Stimulated activated CD8-positive, alpha-beta memory T cell treated with anti-CD3 and anti-CD28 coated beads, Interleukin-15, amount 100 ng/mL, for 24 hours (primary cell): ENCODE data around the gene CELSR1.

Source experiments
- DNase-seq: peaks from one replicate; pipeline ENCODE4 v3.0.0-alpha.2; 2020; ENCODE audit warnings: low read depth

CELSR1 gene

DNA sequence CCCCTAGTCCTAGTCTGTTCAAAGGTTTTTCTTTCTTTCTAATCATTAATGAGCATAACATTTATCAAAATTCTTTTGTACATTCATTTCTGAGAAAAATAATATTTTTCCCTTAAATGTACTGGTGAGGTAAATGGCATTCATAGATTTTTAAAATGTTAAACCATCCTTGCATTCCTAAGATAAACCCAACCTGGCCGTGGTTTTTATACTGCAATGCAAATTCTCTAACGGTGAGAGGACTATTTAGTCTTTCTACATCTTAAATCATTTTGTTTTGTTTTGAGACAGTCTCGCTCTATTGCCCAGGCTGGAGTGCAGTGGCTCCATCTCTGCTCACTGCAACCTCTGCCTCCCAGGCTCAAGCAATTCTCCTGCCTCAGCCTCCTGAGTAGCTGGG is 161.3 kb downstream of the CELSR1 start:
- no peak for DNase-seq

DNA sequence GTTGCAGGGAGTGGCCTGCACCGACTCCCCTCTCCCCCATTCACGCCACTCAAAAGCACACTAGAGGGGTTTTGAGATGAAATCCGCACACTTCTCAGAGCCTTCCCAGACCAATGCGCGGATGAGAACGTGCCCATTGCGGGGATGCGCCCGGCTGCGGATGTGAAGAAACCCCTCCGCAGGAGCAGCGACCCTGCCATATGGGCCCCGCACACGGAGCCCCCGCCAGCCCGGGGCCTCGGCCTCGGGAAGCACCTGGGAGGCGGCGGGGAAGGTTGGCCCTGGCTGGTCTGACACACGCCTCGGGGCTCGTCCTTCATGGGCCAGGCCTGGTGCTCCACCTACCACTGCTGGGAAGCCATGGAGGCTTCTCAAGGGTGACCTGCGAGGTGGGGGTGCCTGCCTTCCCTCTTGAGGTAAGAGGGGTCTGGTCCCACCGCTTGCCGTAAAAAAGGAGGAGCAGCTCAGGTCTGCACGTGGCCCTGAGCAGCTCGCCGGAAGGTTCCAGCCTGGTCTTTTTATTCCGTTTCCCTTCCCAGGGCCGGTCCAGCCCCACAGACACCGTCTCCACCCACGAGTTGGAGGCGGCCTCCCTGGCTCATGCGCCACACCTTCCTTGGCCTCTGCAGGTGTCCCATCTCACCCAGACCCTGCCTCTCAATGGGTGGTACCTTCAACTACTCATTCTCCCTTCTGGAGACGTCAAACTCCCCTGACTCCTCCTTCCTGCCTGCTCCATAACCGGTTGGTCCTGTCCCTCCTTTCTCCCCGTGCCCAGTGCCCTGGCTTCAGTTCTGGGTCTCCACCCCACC is 162.6 kb downstream of the CELSR1 start:
- no peak for DNase-seq

DNA sequence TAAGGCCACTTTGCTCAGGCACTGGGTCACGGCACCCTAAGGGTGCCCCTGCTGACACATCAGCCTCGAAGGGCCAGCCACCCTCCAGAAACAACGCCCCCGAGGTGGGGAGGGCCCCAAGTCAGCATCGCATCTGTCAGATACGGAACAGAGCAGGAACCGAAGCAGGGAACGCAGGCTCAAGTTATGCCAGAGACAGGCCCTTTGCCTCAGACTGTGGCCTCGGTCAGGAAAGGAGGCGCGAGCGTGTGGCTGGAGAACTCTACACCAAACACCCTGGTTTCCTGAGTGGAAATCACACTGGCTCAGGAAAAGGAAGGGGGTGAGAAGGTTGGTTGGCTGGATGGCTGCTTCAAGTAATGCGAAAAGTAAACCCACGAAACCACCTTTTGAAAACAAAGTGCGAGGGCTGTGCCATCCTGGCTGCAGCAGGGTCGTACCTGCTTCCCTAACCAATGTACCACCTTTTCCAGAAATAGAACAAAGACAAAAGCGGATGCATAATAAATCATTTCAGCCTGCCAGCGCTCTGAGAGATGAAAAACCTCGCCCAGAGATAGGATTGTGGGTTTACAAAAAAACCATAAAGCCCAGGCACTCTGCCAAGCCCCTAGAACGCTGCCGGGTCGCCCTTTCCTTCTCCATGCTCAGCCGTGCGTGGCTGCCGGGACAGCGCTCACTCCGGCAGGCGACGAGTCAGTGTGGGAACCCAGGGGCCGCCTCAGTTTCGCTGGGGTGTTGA is 163.3 kb downstream of the CELSR1 start:
- DNase-seq = no peak

DNA sequence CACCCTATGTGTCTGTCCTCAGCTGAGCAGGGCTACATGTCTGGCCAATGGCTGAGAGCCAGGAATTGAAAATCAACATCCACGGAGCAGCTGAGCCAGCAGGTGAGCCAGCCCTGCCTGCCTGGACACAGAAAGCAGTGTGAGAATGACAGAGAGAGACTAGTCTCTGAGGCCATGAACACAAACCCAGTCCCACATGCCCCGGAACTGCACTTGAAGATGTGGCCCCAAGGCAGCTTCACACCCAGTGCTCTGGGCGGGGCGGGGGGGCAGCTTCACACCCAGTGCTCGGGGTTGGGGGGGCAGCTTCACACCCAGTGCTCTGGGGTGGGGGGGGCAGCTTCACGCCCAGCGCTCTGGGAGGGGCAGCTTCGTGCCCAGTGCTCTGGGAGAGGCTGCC is 164.3 kb downstream of the CELSR1 start:
- DNase-seq = no peak

DNA sequence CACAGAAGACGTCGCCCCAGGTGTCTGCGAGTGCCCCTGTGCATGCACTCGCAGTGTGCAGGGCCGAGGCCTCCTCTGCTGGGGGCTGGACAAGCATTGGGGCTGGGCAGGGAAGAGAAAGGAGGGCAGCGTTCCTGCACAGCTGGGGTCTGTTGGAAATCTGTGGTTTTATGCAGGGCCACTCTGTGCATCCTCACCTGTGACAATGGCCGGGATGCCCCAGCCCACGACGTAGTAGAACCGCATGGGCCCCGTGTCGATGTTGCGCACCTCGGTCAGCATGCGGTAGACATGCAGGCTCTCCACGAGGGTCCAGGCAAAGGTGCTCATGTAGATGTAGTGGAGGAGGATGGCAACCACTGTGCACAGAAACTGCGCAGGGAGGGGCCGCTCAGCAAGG is 164.7 kb downstream of the CELSR1 start:
- DNase-seq = no peak

DNA sequence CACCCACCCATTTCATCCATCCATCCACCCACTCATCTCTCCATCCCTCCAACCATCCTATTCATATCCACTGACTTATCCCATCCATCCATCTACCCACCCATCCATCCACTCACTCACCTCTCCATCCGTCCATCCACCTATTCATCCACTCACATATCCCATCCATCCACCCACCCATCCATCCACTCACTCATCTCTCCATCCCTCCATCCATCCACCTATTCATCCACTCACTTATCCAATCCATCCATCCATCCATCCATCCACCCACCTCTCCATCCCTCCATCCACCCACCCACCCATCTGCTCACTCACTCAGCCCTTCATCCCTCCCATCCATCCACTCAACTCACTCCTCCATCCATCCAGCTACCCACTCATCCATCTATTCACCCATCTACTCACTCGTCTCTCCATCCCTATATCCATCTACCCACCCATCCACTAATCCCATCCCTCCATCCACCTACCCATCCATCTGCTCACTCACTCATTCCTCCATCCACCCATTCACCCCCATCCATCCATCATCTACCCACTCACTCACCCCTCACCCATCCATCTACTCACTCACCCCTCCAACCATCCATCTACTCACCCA is 165.7 kb downstream of the CELSR1 start:
- no peak for DNase-seq

DNA sequence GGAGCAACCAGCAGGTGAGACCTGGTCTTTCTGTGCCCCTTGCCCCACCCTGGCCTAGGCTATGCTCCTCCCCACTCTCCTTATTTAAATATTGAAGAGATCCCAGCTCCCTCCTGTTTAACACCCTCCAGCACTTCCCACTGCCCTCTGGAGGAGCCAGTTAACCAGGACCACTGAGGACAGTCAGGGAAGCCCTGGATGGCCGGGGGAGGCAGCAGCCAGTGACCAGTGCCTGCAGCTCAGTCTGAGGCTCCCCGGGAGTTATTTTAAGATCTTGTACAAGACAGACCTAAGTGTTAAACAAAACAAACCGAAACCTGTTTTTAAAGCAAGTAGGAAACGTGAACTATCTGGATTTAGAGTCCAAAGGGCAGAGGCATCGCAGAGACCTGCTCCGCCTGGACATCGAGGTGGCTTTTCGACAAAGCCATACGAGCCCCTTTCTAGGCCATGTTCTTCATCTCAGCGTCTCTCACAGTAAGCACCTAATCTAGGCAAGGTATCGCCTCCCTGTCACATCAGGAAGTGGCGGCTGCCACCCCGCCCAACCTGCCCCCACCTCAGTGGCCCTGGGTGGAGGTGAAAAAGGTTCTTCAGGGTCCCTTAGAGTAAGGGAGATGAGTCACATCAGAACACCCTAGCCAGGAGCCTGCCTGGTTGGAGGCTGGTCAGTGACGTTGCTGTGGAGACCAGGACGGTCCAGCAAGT is 166.7 kb downstream of the CELSR1 start:
- no peak for DNase-seq

DNA sequence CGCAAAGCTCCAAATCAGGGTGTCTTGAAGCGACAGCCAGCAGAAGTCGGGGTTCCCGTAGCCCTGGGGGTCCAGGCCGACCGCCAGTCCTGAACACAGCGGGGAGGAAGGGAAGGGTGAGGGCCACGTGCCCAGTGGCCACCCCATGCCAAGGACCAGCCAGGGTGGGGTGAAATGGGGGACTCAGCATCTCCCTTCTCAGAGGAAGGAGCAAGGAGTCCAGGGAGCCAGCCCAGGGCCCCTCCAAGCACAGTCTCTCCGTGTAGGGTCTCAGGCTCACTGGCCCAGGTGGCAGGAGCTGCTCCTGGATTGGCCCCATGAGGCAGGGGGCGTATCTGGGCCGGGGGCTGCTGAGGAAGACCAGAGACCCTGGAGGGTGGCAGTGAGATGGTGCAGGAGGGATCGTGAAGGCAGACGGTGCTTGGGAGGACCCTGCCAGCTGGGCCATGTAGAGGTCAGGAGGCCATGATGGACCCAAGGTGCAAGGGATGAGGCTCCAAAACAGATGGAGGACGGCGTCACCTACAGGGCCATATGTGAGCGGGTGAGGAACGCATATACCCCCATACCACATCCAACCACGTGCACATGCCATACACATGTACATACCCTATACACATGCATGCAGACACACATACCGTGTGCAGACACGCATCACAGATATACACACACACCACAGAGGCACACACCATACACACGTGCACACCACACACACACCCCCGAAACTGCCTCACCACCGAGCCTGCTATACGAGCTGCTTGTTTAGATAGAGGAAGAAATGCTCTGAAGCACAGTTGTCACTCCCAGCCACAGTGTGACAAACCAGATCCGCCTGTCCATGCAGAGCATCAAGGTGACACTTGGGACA is 167.5 kb downstream of the CELSR1 start:
- no peak for DNase-seq

DNA sequence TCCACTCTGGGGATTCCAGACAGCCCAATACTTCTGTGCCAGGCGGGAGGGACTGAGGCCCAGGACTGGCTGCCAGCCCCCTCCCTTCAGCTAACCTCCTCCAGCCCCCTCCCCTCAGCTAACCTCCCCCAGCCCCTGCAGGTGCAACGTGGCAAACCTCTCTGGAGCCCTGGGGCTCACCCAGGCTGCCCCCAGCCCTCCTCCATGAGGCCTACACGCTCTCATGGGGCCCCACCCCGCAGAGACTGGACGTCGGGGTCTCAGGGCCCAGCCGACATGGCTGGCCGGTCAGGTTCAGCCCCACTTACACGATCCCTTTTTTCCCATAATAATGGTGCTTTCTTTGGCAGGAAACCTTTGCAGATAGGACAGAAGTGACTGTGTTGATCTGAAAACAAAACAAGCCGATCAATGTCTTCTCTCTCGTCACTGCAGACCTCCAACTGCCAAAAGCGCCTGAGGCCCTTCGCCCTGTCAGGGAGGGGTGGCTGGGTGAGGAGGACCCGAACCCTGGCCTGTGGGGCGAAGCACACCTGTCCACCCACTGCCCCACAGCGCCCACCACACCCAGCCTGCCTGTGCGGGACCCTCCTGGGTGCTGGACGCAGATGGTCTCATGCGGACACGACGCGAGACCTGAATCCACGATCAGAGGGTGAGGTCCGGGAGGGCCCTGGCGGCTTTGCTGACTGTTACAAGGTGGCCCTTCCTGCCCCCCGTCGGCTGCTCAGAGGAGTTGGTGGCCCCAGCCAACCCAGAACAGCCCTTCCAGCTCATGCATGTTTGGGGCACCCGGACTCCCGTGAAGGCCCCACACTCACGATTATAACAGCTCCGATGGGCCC is 168.3 kb downstream of the CELSR1 start:
- no peak for DNase-seq

DNA sequence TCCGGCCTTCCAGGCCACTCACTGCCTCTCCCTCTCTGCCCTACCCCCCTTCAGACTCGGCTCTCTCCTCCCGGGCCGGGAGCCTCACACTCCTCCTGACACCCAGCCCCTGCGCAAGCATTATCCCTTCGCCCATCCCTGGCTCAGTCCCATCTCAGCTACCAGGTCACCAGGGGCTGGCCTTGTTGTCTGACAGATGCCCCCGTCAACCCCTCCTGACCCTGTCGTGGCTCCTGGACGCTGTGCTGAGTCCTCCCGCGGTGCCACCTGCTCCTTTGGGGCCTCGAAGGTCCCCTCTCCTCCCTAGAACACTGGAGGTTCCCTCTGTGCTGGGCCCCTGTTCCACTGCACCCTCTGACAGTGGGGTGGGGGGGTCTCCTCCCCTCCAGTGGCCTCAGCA is 169.0 kb downstream of the CELSR1 start:
- DNase-seq = no peak

DNA sequence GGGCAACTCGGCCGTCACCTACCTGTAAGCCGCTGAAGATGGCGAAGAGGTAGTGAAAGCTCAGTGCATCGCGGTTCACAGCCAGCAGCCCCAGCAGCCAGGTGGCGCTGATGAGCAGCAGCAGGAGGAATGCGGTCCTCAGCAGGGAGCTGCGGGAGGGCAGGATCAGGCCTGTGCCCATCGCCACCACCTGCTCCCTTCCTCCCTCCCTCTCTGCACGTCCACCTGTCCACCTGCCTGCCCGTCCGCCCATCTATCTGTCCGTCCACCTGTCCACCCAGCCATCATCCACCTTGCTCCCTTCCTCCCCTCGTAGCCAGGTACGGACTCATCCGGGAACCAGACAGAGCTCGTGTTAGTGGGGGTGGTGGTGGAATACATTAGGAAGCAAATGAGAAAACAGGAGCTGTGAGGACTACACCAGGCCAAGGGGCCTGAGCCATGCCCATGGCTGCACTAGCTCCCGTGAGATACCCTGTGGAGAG is 169.7 kb downstream of the CELSR1 start:
- DNase-seq = peak; percentile 40

DNA sequence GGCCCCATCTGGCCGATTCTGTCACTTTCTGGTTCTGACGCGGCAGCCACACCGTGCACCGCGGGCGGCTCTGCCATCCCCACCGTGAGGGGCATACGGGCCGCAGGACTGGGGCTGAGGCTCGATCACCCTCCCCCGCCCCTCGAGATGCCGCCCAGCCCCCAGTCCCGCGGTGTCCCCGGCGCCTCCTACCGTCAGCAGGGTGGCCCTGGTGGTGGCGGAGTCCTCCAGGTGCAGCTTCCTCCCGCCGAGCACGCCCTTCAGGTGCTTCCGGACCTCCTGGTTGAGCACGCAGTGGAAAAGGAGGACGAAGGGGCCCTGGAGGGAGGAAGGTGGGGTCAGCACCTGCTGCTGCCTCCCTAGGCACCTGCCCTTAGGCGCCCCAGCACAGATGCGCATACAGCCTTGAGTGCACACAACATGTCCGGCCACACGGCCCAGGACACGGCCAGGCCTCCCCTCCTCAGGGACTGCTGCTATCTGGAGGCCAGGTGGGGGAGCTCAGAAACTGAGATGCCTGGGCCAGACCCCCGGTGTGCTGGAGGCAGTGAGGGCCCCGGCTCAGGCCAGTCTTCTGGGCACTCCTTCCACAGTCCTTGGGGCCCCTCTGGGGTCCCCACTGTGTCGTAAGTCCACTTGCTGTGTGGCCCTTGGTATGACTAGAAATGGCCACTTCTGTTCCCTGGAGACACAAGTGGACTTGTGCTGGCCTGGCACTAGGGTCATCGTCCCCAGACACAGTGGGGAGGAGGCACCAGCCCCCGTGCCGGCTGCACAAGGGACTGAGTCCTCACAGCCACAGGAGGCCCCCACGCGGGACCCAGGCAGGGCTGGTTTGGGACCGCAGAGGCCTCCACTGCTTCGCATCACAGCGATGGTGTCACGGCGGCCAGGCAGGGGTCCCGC is 170.4 kb downstream of the CELSR1 start:
- DNase-seq = no peak

DNA sequence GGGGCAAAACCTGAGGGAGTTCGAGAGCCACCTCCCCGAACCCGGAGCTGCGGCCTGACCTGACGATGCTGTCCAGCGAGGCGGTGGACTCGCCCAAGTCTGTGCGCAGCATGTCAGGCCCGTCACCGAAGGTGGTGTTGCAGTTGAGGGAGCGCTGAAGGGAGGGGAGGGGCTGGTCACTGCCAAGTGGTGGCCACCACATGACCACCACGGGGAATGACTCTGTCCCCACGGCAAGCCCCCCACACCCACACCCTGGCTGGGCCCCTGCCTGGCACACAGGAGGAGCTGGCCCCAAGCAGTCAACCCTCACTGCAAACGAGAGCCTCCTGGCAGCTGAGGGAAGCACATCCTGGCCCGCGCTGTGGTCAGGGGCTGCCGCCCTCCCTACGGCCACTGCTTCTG is 171.1 kb downstream of the CELSR1 start:
- no peak for DNase-seq

DNA sequence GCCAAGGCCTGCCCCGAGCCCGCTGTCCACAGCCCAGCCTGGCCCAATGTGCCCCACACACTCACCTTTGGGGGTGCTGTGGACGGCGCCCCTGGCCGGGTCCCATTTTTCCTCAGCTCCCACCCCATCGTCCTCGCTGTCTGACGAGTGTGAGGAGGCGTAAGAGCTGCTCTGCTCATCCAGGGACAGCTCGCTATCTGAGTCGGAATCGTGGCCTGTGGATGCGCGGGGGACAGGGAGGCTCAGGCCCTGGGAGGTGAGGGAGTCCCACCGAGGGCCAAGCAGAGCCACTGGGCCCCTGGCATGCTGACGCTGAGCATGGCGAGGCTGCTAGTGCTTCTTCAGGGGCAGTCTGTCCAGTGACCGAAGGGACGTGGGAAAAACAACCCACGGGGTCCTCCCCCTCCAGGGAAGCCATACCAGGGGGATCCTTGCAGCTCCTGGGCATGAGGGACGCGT is 172.2 kb downstream of the CELSR1 start:
- no peak for DNase-seq

DNA sequence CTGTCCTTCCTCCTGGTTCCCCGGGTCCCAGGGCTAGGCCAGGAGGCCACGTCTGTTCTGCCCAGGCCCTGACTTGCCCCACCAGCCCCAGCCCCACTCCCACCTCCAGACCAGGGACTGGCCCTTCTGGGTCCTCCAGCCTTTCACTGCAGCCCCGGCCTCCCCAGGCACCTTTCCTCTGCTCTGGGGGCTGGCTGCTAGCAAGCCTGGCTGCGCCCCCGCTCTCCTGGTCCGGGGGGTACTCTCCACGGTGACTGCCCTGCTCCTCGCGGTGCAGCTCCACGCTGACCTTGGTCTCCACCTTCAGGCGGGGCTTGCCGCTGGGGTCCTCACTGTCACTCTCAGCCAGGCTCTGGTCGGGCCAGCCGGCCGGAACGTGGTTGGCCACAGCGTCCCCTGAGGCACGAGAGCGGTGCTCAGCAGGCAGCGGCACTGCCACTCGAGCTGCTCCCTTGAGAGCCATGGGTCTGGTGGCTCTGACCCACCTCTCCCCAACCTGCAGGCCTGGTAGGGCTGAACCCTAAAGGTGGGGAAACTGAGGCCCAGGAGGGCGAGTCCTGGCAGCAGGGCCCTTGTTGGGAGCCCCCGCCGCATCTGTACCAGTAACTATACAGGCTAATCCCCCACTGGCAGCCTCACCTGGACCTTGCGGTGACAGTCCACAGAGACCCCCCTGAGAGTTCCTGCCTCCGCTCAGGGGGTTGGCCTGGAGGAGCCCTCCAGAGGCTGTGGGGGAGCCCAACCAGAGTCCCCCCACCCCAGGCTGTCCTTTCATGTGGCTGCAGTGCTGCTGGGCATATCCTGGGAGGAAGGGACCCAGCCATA is 172.9 kb downstream of the CELSR1 start:
- no peak for DNase-seq

DNA sequence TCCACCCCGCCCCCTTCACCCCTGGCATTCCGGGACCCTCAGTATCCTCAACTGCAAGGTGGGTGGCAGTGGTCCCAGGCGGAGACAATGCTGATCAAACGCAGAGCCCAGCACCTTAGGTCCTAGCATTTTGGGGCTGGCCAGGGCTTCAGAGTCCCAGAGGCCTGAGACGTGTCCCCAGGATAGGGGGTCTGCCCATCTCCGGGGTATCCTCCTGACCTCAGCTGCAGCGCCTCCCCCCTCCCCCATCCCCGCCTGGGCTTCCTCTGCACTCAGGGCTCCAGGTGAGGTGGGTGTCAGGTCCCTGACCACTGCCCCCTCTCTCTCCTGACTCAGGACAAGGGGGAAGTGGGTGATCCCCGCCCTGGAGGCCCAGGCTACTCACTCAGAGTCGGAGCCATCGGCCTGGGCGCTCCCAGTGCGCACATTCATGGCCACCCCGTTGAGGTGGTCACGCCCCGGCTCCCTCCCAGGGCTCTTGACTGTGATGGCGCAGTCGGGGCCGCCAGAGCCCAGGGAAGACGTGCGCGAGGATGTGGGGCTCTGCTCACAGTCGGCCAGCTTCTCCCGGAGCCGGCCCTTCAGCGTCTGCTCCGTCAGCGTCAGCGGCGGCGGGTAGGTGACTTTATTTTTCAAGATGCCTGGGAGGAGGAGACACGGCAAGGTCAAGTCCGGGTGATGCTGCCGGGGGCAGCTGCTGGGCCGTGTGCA is 173.7 kb downstream of the CELSR1 start:
- DNase-seq = no peak

DNA sequence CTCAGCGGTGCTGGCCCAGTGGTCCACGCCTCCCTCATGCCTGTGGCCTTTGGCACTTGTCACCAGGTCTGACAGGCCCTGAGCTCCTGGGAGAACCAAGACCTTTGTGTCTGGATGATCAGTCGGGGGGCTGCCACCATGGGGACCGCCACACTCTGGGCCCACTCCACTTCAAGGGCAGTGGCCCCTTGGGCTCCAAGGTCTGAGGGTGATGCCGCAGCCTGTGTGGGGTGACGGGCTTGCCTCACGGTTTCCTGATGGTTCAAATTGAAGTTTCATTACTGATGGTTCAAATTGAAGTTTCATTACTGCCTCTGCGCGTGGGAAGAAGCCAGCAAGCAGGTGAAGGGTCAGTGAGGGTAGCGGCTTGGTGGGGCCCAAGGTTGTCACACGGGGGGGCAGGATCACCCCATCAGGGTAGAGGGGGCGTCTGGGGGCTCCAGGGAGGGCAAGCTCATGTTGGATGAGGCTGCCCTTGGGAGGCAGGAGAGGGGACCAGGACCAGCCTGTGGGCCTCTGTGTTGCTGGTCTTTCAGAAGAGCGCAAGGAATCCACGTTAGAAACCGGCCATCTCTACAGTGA is 174.4 kb downstream of the CELSR1 start:
- DNase-seq = no peak
